Stimulated activated effector memory CD8-positive, alpha-beta T cell treated with anti-CD3 and anti-CD28 coated beads, Interleukin-12 subunit alpha, Interleukin-12 subunit beta, amount 100 ng/mL, for 72 hours (primary cell): ENCODE measurements around the gene PRKG2.
"Not testable (repeated sequence)": the region's sequence is repeated elsewhere in the genome, so short reads cannot be mapped to it uniquely, and the experiment has no call there.

Experiments
- ATAC-seq: fragments of 150-1000 bp; cut with Tn5 transposase; 2 replicates; pipeline ENCODE4 v1.10.0; 2021
- DNase-seq, 2 donors: peaks; one replicate each; pipeline ENCODE4 v3.0.0; 2021 to 2022; ENCODE audit warnings: low spot score in 2 of 2
- H3K27ac Mint-ChIP-seq: one replicate; pipeline ENCODE4 v1.8.0; 2022; ENCODE audit warnings: mild to moderate bottlenecking, mixed read lengths
- H3K36me3 Mint-ChIP-seq: one replicate; pipeline ENCODE4 v1.8.0; 2022; ENCODE audit warnings: mild to moderate bottlenecking, mixed read lengths
- H3K4me1 Mint-ChIP-seq: one replicate; pipeline ENCODE4 v1.8.0; 2022; ENCODE audit warnings: mixed read lengths
- H3K4me3 Mint-ChIP-seq: one replicate; pipeline ENCODE4 v1.8.0; 2022; ENCODE audit warnings: mild to moderate bottlenecking, mixed read lengths
- H3K9me3 Mint-ChIP-seq: one replicate; pipeline ENCODE4 v1.8.0; 2022; ENCODE audit warnings: mixed read lengths

The PRKG2 gene

GRCh38 chr4:81225252-81225651 is 10.2 kb upstream of the PRKG2 start:
- Mint-ChIP-seq H3K36me3 (no peaks in the 10 kb centered on the region), H3K4me1 (no peaks in the 10 kb centered on the region), H3K4me3 (no peak overlapping the region), H3K27ac (no peak overlapping the region), H3K9me3 (peaks cover 1% of the 10 kb centered on the region)
- no peak for DNase-seq
- ATAC-seq: no peak

GRCh38 chr4:81222082-81222472 is 7.1 kb upstream of the PRKG2 start:
- not testable (repeated sequence) for H3K4me1 Mint-ChIP-seq, H3K9me3 Mint-ChIP-seq, ATAC-seq, H3K27ac Mint-ChIP-seq, H3K36me3 Mint-ChIP-seq, H3K4me3 Mint-ChIP-seq, DNase-seq

DNA sequence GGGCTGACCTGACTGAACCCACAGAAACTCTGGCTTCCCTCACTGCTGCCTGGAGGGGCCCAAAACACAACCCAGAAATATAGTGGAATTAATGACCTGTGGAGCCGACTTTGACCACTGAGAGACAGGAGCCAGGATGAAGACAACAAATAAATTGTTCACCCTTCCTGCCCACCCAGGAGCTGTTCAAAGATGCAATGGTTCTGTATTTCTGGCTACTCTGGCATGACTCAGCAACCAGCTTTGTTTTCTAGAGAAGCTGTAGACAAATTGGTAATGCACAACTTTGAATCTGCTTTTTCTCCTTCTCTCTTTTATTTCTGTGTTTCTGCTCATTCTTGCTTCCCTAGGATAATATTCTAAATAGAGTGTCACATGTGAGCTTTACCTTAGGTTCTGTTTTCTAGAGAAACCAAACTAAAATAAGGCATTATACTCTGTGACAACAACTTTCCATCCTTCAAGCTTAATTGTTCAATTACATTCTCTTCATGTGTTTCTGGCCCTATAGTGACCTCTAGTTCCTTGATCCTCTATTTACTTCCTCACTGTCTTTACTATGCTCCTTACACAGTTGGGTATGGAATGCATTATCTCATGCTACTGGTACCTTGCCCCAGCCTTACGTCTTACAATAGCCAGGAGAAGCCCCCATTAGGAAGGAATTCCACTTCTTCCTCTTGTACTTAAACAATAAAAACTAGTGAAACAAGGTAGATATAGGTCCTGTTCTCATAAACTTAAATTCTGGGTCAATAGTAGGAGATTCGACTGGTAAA is 6.5 kb upstream of the PRKG2 start:
- no peak for DNase-seq
- ATAC-seq: no peak
- Mint-ChIP-seq H3K9me3 (peaks cover 2% of the 10 kb centered on the region), H3K4me1 (no peaks in the 10 kb centered on the region), H3K4me3 (no peak overlapping the region), H3K36me3 (no peaks in the 10 kb centered on the region), H3K27ac (no peak overlapping the region)

DNA sequence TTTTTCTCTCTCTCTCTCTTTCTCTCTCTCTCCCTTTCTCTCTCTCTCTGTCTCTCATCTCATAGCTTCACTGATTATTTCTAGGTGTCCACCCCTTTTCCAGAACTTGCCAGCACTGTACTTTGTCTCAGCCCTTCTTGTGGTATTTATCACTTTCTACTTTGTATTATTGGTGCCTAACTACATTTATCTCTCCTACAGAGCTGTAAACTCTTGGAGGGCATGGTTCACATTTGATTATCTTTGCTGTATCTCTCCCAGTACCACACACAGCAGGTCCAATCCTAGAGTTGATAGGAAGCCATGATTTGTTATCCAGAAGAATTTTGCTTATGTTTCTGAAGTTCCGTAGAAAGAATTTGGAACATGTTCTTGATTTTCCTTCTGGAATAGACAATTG is 5.2 kb upstream of the PRKG2 start:
- Mint-ChIP-seq H3K4me3 (no peak overlapping the region), H3K4me1 (no peaks in the 10 kb centered on the region), H3K36me3 (no peaks in the 10 kb centered on the region), H3K9me3 (peaks cover 2% of the 10 kb centered on the region), H3K27ac (no peak overlapping the region)
- ATAC-seq: no peak
- no peak for DNase-seq

GRCh38 chr4:81218206-81218605 is 3.2 kb upstream of the PRKG2 start:
- Mint-ChIP-seq H3K4me1 (peaks cover 4% of the 10 kb centered on the region), H3K4me3 (no peak overlapping the region), H3K36me3 (no peaks in the 10 kb centered on the region), H3K9me3 (peaks cover 2% of the 10 kb centered on the region), H3K27ac (no peak overlapping the region)
- ATAC-seq (no peak), DNase-seq (no peak)

DNA sequence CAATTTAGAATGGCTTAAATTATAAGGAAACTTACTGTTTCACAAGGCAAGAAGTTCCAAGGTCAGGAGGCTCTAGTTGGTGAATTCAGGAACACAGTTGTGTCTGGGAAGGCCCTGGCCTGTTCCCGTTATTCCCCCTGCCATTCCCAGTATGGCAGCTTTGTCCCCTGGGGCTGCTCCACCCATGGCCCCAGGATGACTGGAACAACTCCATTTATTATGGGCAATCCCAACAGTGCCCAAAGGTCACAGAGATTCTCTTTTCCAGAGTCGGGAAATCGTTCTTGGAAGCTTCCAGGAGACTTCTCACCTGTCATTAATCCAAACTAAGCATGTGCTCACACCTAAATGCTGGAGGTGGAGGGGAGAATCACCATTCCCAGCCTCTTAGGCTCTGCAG is 2.8 kb upstream of the PRKG2 start:
- peaks cover 2% of the 10 kb centered on the region for H3K9me3 Mint-ChIP-seq
- no peak overlapping the region for H3K4me3 Mint-ChIP-seq
- no peaks in the 10 kb centered on the region for H3K36me3 Mint-ChIP-seq
- DNase-seq: no peak
- H3K27ac Mint-ChIP-seq: no peak overlapping the region
- ATAC-seq: no peak
- peaks cover 4% of the 10 kb centered on the region for H3K4me1 Mint-ChIP-seq

DNA sequence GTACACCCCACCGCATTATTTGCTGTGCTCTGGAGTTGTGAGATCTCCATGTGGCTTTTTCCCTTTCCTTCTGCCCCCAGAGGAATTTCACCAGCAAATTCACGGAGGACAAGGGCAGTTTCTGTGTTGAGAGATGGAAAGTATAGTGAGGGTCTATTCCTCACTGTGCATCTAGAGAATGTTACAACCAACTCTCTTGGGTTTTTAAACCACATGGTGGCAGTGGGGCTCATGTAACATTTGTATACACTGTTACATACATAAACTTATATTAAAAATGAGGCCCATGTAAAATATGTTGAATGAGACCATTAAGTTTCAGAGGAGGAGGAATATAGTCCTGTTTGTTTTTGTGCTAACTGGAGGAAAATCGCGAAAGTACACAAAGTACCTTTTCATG is 909 bp upstream of the PRKG2 start:
- no peaks in the 10 kb centered on the region for H3K36me3 Mint-ChIP-seq
- peak overlapping the region; percentile 6 for H3K4me3 Mint-ChIP-seq
- no peak overlapping the region for H3K27ac Mint-ChIP-seq
- peaks cover 2% of the 10 kb centered on the region for H3K9me3 Mint-ChIP-seq
- H3K4me1 Mint-ChIP-seq: peaks cover 4% of the 10 kb centered on the region
- no peak for DNase-seq
- no peak for ATAC-seq

DNA sequence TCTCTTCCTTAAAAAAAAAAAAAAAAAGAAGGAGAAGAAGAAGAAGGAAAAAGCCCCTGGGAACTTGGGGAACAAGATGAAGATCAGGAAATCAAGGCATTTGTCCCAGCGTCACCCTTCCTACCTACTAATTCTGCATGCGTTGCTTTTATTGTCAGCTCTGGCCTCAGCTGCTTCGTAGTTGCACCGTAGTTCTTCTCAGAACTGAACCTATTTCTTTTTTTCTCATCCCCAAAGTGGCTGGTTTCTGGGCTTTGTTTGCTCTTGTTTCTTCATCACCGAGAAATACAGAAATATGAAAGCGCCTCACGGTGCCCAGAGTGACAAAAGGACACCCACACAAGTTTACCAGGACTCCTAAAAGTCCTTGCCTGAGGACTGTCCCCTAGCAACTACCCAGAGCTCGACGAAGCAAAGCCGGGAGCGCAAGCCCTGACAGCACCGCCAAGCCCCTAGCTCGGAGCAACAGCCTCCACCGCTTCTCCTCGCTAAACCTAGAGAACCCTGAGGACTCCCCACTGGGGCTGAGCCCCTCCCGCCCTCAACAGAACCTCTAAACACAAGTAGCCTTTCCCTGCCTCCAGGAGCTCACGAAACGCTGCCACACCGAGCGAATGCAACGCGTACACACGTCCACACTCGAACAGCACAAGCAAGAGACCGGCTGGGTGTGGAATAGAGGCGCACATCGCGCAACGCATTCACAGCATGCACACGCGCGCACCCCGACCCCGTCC is 710 bp downstream of the PRKG2 start:
- H3K9me3 Mint-ChIP-seq: no peaks in the 10 kb centered on the region
- peak overlapping the region; percentile 38 for H3K4me3 Mint-ChIP-seq
- peak; percentile 36 for ATAC-seq
- no peak overlapping the region for H3K27ac Mint-ChIP-seq
- H3K4me1 Mint-ChIP-seq: peaks cover 4% of the 10 kb centered on the region
- DNase-seq: peak in 1 of 2 donors; percentile 52
- no peaks in the 10 kb centered on the region for H3K36me3 Mint-ChIP-seq

DNA sequence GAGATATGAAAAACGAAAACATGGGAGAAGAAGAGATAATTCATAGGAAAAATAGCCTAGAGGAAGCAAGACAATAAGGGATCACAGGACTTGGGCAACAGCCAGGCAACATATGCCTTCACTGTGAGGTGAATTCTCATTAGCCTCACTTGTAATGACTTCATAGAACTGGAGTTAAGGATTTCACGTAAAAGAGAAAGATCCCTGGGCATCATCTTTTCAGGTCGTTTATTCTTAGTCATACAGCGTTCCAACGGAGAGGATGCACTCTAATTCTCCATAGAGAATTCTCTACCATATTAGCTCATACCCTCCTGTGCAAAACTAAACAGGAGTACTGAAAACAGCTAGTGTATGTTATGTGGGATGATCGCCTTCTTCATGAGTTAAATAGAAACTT is 1.4 kb downstream of the PRKG2 start:
- Mint-ChIP-seq H3K9me3 (no peaks in the 10 kb centered on the region), H3K27ac (no peak overlapping the region), H3K4me1 (peaks cover 4% of the 10 kb centered on the region), H3K36me3 (no peaks in the 10 kb centered on the region), H3K4me3 (no peak overlapping the region)
- no peak for ATAC-seq
- no peak for DNase-seq

- H3K27ac Mint-ChIP-seq: no peak overlapping the region
- no peaks in the 10 kb centered on the region for H3K36me3 Mint-ChIP-seq
- H3K9me3 Mint-ChIP-seq: no peaks in the 10 kb centered on the region
- DNase-seq: no peak
- H3K4me1 Mint-ChIP-seq: peaks cover 4% of the 10 kb centered on the region
- H3K4me3 Mint-ChIP-seq: no peak overlapping the region
- ATAC-seq: no peak
These were observed 3.1 kb downstream of the PRKG2 start for GRCh38 chr4:81211956-81212355.

GRCh38 chr4:81207828-81208227 is 7.2 kb downstream of the PRKG2 start:
- Mint-ChIP-seq H3K9me3 (no peaks in the 10 kb centered on the region), H3K4me3 (no peak overlapping the region), H3K27ac (no peak overlapping the region), H3K36me3 (no peaks in the 10 kb centered on the region), H3K4me1 (no peaks in the 10 kb centered on the region)
- ATAC-seq: no peak
- DNase-seq: no peak

- Mint-ChIP-seq H3K4me1 (no peaks in the 10 kb centered on the region), H3K4me3 (no peak overlapping the region), H3K27ac (no peak overlapping the region), H3K36me3 (no peaks in the 10 kb centered on the region), H3K9me3 (no peaks in the 10 kb centered on the region)
- ATAC-seq (no peak), DNase-seq (no peak)
These were observed 9.7 kb downstream of the PRKG2 start for GRCh38 chr4:81205302-81205701.

DNA sequence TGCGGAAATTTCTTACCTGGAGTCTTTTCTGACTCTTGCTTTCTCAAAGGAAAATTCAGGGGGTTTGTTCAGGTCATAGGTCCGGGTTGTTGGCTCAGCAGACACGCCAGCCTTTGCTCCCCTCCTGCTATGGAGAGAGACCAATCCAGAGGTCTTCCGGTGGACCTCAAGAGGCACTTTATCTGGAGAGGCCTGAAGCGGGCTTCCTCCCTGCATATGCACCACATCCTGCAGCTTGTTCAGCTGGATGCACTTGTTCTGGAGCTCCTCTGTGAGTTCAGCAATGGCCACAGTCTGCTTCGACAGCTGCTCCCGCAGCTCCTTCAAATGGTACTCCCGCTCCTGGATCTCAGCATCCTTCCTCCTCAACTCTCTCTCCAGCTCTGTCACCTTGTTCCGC is 10.5 kb downstream of the PRKG2 start:
- DNase-seq: no peak
- H3K4me1 Mint-ChIP-seq: no peaks in the 10 kb centered on the region
- no peak for ATAC-seq
- no peak overlapping the region for H3K4me3 Mint-ChIP-seq
- H3K9me3 Mint-ChIP-seq: no peaks in the 10 kb centered on the region
- no peaks in the 10 kb centered on the region for H3K36me3 Mint-ChIP-seq
- H3K27ac Mint-ChIP-seq: no peak overlapping the region

DNA sequence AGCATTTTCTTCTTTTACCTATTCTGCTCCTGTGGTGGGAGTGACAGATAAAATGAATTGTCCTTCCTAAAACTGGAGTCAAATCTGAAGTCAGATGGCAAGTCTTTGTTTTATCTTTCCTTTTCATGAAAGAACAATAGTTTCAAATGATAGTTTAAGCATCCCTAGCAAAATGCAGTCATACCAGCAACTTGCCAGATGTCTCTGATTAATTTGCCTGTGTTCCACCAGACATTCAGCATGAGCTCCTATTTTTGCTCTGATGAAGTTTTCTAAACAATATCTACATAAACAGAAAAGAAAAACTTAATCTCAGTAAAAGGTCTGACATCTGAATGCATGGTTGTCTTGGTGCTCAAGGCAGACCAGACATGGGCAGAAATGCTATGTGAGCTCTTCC is 15.2 kb downstream of the PRKG2 start:
- Mint-ChIP-seq H3K27ac (no peak overlapping the region), H3K36me3 (no peaks in the 10 kb centered on the region), H3K9me3 (no peaks in the 10 kb centered on the region), H3K4me1 (no peaks in the 10 kb centered on the region), H3K4me3 (no peak overlapping the region)
- ATAC-seq (no peak), DNase-seq (no peak)

GRCh38 chr4:81198609-81199008 is 16.4 kb downstream of the PRKG2 start:
- no peak overlapping the region for H3K27ac Mint-ChIP-seq
- ATAC-seq: peak; percentile 67
- H3K4me3 Mint-ChIP-seq: no peak overlapping the region
- no peaks in the 10 kb centered on the region for H3K4me1 Mint-ChIP-seq
- no peak for DNase-seq
- no peaks in the 10 kb centered on the region for H3K9me3 Mint-ChIP-seq
- H3K36me3 Mint-ChIP-seq: no peaks in the 10 kb centered on the region

- Mint-ChIP-seq H3K27ac (no peak overlapping the region), H3K4me3 (no peak overlapping the region), H3K36me3 (no peaks in the 10 kb centered on the region), H3K4me1 (no peaks in the 10 kb centered on the region), H3K9me3 (no peaks in the 10 kb centered on the region)
- no peak for DNase-seq
- ATAC-seq: no peak
These were observed 17.0 kb downstream of the PRKG2 start for GRCh38 chr4:81197864-81198524.
